Epidermal melanocyte (primary cell): ENCODE results near the gene CCNI.
"Not testable (repeated sequence)": the region's sequence is repeated elsewhere in the genome, so short reads cannot be mapped to it uniquely, and the experiment has no call there.

Experiments used
- DNase-seq: peaks from one replicate; pipeline ENCODE4 v3.0.0; 2011; ENCODE audit warnings: low spot score; ENCODE audit not compliant: insufficient read length

CCNI gene, protein sequence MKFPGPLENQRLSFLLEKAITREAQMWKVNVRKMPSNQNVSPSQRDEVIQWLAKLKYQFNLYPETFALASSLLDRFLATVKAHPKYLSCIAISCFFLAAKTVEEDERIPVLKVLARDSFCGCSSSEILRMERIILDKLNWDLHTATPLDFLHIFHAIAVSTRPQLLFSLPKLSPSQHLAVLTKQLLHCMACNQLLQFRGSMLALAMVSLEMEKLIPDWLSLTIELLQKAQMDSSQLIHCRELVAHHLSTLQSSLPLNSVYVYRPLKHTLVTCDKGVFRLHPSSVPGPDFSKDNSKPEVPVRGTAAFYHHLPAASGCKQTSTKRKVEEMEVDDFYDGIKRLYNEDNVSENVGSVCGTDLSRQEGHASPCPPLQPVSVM

DNA sequence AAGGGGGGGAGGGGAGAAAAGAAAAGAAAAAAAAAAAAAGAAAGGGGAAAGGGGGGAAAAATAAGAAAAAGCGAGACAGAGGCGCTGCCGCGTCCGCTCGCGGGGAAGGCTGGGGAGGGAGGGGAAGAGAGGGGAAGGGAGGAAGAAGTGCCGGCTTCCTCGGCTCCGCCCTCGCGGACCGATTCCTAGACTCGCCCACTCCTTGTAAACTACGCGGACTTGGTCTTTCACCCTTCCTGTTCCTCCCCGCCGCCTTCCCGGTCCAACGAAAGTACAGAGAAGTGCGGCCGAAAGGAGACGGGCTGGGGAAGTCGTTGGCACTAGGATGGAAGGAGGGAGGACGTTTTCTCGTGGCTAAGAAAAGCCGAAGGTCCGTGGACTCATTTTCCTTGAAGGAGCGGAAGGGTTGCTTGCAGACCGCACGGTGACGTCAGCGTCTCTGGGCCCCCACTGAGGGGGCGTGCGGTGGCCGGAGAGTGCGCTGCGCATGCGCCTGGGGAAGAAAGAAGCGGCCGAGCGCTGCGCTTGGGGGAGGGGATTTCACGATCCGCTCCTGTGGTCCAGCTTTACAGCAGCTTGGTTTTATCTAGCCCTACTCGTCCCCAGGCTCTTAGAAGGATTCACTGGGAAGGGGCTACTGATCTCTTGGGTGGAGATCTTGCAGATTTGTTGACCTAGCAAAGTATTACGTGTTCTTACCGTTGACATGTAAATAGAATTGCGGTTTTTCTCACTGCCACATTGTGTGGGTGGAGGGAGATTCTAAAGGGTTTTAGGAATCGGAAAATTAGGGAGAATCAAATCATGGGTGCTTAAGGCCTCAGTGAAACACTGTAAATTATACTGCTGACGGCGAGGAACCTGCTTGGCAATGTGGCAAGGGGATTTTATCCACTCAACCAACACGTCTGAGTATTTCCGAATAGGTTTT lies at the start of gene CCNI:
TSS of gene CCNI (minus strand) at position 121 of the 931 bp plus-strand sequence. CDS start 9,627 bp downstream, outside the sequence.
- DNase-seq: peak; percentile 92

DNA sequence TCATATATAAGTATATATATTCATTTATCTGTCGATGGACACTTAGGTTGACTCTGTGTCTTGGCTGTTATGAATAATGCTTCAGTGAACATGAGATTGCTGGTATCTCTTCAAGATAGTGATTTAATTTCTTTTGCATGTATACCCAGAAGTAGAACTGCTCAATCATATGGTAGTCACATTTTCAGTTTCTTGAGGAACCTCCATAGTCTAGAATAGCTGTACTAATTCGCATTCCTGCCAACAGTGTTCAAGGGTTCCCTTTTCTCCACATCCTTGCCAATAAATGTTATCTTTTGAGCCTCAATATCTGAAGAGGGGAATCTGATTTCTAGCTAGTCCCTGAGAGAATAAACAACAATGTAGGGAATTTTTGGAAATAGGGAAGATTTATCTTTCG lies 48.8 kb upstream of the CCNI start:
- DNase-seq: no peak

DNA sequence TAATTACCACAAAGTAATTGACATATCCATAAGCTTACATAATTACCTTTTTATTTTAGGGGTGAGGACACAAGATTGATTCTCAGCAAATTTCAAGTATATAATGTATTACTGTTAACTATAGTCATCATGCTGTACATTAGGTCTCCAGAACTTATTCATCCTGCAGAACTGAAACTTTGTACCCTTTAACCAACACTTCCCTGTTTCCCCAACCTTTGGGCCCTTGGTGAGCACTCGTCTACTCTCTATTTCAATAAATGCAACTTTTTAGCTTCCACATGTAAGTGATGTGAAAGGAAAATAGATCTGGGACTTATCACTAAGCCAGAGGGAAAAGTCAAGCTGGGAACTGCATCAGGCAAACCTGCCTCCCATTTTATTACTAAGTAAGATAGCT lies 47.6 kb upstream of the CCNI start:
- no peak for DNase-seq

DNA sequence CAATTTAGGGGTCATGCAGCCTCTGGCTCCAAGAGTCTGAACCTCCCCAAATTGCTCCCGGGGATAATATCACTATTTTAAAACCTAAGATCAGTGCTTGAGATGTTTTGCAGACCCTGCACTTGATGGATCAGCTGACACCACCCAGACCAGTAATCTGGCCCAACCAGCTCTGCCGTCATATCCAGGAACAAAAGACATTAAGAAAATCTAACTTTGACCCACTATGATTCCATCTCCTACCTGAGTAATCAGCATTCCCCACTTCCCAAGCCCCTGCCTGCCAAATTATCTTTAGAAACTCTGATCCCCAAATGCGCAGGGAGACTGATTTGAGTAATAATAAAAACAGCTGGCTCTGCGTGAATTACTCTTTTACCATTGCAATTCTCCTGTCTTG lies 46.9 kb upstream of the CCNI start:
- no peak for DNase-seq

DNA sequence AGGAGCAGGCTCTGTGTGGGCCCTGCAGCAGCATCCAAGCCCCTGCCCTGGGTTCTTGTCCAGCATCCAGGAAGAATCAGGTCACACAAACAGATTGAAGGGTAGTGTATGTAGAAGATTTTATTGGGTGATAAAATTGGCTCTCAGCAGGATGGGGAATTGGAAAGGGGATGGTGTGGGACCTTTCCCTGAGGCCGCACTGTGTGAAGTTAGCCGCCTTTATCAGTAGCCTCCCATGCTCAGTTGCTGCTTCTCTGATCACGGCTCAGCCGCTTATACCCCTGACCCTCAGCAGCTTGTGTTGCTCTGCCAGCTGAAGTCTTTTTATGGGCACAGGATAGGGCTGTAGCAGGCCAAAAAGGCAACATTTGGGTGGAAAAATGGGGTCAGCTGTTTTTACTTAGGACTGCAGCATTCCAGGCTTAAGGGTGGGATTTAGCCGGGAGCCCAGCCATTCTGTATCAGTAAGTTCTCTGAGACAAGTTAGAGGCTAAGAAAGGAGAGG lies 46.0 kb upstream of the CCNI start:
- DNase-seq: no peak

DNA sequence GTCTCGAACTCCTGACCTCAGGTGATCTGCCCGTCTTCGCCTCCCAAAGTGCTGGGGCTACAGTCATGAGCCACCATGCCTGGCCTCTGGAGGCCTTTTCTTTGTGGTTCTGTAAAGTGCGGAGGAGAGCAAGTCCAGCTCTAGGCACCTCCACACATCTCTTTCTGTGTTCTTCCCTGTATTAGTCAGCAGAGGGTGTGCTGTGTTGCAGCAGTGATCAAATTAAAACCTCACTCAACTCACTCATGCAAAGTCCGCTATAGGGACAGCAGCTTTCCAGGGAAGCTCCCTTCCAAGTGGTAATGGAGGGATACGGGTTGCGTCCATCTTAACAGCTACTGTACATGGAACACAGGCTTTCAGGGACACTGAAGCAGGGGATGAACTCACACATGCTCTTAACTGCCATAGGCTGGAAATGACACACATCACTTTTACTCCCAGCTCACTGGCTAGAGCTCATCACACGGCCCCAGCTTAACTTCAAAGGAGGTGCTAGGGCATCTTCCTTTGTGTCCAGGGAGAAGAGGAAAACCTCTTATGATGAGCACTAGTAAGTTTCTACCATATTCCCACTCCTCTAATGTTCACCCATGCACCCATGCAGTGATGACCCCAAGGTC lies 45.2 kb upstream of the CCNI start:
- DNase-seq: no peak

DNA sequence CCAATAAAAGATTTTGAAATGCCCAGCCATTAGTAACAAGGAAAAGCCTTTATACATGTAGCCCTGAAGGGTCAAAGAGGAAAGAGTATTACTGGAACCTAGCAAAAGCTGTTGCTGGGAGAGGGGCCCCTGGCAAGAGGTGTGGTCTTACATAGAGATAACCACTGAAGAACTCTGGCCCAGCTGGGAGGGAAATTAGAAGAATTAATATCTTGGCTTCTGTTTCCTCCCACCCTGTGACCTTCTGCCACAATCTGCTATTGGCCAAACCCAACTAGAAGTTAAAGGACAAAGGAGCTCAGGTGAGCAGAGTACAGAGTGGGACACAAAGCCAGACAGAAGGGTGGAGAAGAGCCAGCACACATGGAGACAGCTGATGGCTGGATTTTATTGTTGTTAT lies 41.9 kb upstream of the CCNI start:
- no peak for DNase-seq

DNA sequence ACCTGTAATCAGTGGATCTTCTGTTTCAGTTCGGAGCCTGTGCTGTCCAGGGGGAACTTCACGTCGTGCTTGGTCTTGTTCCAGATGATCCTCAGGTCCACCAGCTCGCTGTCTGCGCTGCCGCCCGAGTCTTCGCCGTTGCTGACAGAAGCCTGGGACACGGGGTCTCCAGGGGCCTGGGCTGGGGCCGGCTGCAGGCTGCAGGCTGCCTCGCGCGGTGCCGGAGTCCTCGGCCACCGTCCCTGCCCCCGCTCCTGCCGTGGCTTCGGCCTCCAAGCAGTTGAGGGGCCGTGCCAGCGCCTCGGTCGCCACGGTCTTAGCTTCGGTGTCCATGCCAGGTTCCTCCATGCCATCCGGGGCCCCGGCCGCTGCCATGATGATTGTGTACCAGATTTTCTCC lies 37.3 kb upstream of the CCNI start:
- no peak for DNase-seq

DNA sequence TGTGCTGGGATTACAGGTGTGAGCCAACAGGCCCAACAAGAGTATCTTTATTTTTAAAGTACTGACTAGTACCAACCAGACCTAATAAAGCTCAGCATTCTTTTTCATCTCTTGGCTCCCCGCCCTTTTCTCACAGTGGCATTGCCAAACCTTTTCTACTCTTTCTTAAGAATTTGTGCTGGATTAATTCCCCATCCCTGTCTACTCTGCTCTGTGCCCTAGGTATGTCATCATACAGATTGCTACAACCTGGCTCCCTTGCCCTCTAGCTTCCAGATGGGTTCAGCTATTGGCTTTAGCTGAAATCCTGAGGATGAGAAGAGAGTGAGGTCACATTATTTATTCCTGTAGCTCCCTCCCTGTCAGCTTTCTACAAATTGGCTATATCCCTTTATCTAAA lies 34.9 kb upstream of the CCNI start:
- no peak for DNase-seq

DNA sequence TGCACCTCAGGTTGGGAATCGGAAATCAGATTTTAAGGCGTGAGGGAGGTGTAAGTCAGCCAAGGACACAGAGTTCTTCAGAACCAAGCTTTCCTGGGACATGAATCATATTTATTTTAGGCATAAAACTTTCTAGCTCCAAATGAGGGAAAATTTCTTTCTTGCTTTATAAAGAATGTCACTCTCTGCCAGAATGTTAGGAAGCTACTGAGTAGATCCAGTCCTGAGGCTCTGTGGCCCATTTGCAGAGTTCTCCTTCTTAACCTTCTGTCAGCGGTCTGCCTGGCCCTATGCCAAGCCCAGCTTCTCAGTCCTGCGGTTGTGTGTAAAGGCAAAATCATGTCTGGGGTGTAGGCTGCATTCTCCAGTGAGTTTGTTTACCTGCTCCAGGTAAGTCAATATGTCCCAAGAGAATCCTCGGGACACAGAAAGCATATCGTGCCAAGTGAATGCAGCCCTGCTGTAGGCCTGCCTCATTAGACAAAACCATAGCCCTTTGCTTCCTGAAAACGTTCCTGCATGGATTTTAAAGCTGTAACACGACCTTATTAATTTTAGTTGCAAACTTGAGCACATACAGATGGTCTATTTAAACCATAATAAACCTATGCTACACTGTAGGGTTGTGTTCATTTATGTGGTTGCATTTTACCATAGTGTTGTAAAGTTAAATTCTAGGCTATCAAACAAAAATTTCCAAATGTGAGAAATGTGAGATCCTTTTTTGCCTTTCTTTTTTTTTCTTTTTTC lies 29.2 kb upstream of the CCNI start:
- DNase-seq: no peak

DNA sequence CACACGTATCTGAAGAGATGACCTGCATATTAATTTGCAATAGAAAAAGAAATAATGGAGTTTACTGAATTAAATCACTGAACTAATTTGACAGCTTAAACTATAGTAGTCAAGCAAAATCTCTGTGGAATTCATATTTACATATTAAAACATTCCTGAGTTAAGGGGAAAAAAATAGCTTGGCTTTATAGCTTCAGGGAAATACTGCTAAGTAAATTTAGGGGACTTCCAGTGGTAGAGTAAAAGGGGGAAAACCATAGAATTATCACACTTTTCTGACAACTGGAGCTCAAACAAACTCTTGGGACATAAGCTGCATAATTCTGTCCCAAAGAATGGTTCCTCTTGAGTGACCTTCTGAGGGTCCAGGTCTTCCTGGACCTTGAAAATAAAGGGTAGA lies 28.6 kb upstream of the CCNI start:
- DNase-seq: no peak

DNA sequence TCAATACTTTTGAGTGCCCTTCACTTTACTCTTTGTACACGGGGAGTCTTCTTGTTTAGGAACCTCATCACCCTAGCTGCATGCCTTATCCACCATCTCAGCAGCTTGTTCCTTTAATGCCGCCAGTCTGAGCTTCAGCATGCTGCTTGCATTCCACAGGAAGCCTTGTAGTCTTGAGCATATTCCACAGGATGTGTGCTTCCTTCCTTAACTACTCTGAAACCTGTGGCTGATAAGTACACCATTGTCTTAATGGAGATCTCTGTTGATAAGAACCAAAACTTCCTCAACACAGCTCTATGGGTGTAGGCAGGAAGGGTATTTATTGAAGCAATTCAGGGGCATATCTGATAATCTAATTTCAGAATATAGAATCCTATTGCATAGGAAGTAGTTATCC lies 24.4 kb upstream of the CCNI start:
- DNase-seq: no peak

DNA sequence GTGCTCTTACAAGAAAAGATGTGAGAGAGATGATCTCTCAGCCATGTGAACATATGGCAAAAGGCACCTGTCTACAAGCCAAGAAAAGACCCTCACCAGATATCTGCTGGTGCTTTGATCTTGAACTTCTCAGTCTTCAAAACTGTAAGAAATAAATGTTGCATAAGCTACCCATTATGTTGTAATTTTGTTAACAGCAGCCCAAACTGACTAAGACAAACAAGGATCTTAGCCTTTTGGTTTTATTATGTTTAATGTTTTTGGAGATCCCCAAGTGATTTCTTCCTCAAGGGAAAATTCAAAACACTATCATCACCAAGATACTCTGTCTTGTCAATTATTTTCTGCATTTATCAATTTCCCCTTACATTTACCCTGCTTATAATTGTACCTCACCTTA lies 21.8 kb upstream of the CCNI start:
- DNase-seq: no peak

DNA sequence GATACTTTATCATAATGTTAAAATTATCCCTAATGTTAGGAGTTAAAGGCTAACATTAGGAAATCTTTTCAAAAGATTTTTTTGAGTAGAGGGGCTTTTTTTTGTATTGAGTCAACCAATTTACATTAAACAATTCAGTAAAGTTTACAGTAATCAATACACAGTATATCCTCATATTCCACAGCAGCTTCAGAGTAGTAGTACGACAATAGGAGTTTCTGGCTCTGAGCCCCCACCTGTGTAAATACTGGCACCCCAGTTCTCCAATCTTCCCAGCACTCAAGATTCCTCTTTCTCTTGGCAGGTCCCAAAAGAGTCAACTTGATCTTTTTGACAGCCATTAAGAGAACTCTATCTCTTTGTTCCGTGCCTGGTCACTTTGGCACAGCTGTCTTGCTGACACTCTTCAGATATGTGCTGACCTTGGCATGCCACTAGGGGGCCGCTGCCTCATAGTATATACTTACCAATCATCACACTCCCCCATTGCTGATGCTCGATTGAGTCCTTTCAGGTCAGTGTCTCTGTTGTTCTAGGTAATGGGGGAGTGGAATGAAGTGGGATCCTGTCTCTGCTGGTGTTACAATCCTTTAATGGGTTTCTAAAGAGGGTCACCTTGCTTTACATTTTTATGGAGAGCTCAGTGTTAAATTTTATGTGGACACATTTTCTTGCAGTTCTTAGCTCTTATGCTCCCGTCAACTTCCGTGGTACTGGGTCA lies 19.5 kb upstream of the CCNI start:
- peak; percentile 58 for DNase-seq

DNA sequence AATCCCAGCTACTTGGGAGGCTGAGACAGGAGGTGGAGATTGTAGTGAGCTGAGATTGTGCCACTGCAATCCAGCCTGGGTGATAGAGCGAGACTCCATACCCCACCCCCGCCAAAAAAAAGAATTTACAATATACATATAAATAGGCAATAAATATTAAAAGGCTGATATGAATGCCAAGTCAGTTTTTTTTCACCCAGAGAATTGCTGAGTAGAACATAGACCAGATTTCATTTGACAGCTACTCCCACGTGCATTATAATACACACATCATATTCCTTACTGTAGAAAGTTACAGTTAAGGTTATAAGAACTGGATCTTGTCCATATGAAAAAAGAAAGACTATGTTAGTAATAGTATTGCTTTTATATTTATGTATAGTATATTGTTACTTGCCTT lies 18.7 kb upstream of the CCNI start:
- no peak for DNase-seq

DNA sequence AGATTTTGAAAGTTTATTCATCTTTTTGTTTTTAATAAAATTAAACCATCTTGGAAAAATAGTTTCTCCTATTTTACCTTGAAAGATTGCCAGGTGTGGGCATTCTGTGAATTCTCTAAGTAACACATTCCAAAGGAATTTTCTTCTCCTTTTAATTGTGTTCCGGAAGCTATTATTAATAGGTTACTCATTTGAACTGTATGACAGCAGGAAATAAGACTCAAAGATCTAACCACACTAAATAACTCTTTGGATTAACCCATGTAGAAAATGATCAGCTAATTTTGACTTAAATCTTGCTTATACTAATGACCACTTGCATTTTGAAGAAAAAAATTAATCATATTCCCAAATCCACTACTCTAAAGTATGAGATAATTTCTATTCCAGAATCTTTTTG lies 17.6 kb upstream of the CCNI start:
- no peak for DNase-seq

DNA sequence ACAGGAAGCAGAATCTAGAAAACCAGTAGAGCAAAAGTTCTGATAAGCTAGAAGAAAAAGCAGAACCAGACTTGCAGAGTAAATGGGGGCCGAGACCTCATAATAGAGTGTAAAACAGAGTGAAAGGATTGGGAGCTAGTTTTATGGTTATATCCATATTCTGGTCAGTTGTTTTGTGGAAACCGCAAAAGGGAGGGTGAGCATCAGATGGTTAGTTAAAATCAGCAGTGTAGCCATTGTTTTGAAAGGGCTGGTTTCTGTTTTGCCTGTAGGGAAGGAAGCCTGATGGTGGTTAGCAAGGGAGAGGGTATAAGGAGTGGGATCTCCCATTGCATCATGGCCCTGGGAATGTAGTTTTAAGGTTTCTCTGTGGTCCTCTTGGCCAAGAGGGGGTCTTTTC lies 17.2 kb upstream of the CCNI start:
- DNase-seq: no peak

DNA sequence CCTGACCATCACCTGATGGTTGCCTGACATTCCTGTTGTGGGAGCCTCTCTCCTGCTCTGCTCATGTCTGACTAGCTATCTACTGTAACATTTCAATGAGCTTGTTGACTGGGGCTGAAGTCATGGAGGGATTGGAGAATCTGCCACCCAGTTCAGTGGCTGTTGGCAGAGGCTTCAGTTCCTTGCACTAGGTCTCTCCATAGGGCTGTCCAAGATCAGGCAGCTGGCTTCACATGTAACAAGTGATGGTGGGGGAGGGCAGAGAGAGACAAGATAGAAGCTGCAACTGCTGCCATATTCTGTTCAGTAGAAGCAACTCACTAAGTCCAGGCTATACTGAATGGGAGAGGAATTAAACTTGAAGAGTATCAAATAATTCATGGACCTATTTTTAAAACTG lies 14.1 kb upstream of the CCNI start:
- DNase-seq: no peak

DNA sequence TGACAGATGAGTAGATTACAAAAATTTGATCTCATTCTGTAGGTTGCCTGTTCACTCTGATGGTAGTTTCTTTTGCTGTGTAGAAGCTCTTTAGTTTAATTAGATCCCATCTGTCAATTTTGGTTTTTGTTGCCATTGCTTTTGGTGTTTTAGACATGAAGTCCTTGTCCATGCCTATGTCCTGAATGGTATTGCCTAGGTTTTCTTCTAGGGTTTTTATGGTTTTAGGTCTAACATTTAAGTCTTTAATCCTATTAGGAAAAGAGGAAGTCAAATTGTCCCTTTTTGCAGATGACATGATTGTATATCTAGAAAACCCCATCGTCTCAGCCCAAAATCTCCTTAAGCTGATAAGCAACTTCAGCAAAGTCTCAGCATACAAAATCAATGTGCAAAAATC lies 11.2 kb upstream of the CCNI start:
- not testable (repeated sequence) for DNase-seq

DNA sequence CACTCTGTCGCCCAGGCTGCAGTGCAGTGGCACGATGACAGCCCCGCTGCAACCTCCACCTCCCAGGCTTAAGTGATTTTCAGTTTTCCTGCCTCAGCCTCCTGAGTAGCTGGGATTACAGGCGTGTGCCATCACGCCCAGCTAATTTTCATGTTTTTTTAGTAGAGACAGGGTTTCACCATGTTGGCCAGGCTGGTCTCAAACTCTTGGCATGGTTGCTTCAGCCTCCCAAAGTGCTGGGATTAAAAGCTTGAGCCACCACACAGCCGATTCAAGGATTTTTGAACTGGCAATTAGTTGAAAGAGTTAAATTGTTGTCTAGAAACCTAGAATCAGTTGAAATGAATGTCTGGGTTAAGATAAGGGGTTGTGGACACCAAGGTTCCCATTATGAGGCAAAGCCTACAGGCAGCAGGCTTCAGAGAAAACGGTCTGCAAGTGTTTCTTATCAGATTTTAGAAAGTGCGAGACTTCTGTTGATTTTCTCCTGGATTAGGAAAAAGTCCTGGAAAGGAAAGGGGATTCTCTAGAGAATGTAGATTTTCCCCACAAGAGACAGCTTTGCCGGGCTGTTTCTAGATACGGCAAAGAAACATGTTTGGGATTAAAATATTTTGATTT lies 8.3 kb upstream of the CCNI start:
- DNase-seq: no peak
